ENCODE results near the gene MEX3B.

DNA sequence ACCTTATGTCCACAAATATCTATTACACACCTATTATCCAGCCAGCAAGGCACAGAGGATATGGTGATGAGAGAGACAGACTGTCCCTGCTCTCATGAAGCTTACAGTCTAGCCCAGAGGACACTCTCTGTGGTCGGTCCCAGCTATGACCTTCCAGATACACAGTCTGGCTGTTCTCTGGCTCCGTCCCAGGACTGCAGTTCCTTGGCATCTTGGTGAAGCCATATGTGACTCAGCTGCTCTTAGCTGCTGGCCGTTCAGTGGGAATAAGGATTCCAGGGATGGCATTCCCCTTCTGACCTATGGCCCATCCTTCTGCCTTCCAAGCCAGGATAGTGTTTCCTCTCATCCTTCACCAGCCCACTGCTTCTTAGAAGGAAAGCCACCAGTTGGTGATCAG lies 30.8 kb downstream of the MEX3B start:
- TF ChIP-seq, protein P1, sequence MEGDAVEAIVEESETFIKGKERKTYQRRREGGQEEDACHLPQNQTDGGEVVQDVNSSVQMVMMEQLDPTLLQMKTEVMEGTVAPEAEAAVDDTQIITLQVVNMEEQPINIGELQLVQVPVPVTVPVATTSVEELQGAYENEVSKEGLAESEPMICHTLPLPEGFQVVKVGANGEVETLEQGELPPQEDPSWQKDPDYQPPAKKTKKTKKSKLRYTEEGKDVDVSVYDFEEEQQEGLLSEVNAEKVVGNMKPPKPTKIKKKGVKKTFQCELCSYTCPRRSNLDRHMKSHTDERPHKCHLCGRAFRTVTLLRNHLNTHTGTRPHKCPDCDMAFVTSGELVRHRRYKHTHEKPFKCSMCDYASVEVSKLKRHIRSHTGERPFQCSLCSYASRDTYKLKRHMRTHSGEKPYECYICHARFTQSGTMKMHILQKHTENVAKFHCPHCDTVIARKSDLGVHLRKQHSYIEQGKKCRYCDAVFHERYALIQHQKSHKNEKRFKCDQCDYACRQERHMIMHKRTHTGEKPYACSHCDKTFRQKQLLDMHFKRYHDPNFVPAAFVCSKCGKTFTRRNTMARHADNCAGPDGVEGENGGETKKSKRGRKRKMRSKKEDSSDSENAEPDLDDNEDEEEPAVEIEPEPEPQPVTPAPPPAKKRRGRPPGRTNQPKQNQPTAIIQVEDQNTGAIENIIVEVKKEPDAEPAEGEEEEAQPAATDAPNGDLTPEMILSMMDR (IDR thresholded peaks at IDR 0.05; ENCODE audit: low read depth, low read length, poor library complexity, severe bottlenecking), result no peak
- no peak for TF ChIP-seq EZH2phosphoT487 (IDR thresholded peaks at IDR 0.05; ENCODE audit: borderline replicate concordance, low read length)

All from DOHH2 (cell line).